Neural progenitor cell (in vitro differentiated cells): Measurements from ENCODE around the gene QRICH1. TPM values are rescaled to one million over a fixed set of nuclear protein-coding genes. Genes with fewer than 3 reads are reported as not detected.

Source experiments
- DNase-seq: peaks from one replicate; pipeline ENCODE4 v3.0.0-alpha.2; 2016; ENCODE audit warnings: low spot score
- H2AFZ ChIP-seq: fragments of 200-600 bp; sonication (generic); replicated peaks from 2 replicates; pipeline ENCODE4 v1.6.1; 2016; ENCODE audit warnings: antibody characterized with exemption
- H3F3A ChIP-seq: fragments of 200-600 bp; sonication (generic); 2 replicates; pipeline ENCODE4 v1.6.1; 2016; ENCODE audit warnings: antibody characterized with exemption, low read depth
- H3K27ac ChIP-seq: fragments of 200-600 bp; sonication (generic); 2 replicates; pipeline ENCODE4 v1.5.1; 2016; ENCODE audit warnings: mild to moderate bottlenecking
- H3K27me3 ChIP-seq: fragments of 200-600 bp; sonication (generic); 2 replicates; pipeline ENCODE4 v1.6.1; 2016; ENCODE audit warnings: mild to moderate bottlenecking, moderate library complexity
- H3K36me3 ChIP-seq: fragments of 200-600 bp; sonication (generic); 2 replicates; pipeline ENCODE4 v1.5.1; 2016
- H3K4me1 ChIP-seq: fragments of 200-600 bp; sonication (generic); 2 replicates; pipeline ENCODE4 v1.6.1; 2016; ENCODE audit warnings: mixed run types
- H3K4me2 ChIP-seq: fragments of 200-600 bp; sonication (generic); 2 replicates; pipeline ENCODE4 v1.6.1; 2016
- H3K4me3 ChIP-seq: fragments of 200-600 bp; sonication (generic); 2 replicates; pipeline ENCODE4 v1.5.1; 2016
- H3K79me2 ChIP-seq: fragments of 200-600 bp; sonication (generic); 2 replicates; pipeline ENCODE4 v1.6.1; 2016; ENCODE audit warnings: low read depth
- H3K9ac ChIP-seq: fragments of 200-600 bp; sonication (generic); 2 replicates; pipeline ENCODE4 v1.6.1; 2016
- H3K9me3 ChIP-seq: fragments of 200-600 bp; sonication (generic); 2 replicates; pipeline ENCODE4 v1.5.1; 2016; ENCODE audit warnings: low read depth
- H4K20me1 ChIP-seq: fragments of 200-600 bp; sonication (generic); 2 replicates; pipeline ENCODE4 v1.6.1; 2016; ENCODE audit warnings: low read depth
- H3K27ac Mint-ChIP-seq: 3 replicates; pipeline ENCODE4 v1.8.0; 2021; ENCODE audit warnings: mixed read lengths
- H3K27me3 Mint-ChIP-seq: 2 replicates; pipeline ENCODE4 v1.8.0; 2022; ENCODE audit warnings: low read depth, mild to moderate bottlenecking, inconsistent platforms, moderate library complexity, mixed read lengths; ENCODE audit not compliant: insufficient read depth
- H3K36me3 Mint-ChIP-seq: 3 replicates; pipeline ENCODE4 v1.8.0; 2021; ENCODE audit warnings: mixed read lengths
- H3K4me1 Mint-ChIP-seq: 3 replicates; pipeline ENCODE4 v1.8.0; 2021; ENCODE audit warnings: mixed read lengths
- H3K4me3 Mint-ChIP-seq: 3 replicates; pipeline ENCODE4 v1.8.0; 2021; ENCODE audit warnings: mild to moderate bottlenecking, moderate library complexity, mixed read lengths
- H3K9me3 Mint-ChIP-seq: 3 replicates; pipeline ENCODE4 v1.8.0; 2020; ENCODE audit warnings: mixed read lengths
- EZH2 ChIP-seq: fragments of 200-600 bp; sonication (generic); IDR thresholded peaks from 2 replicates; pipeline ENCODE4 v1.6.1; 2017; ENCODE audit warnings: antibody characterized with exemption, mild to moderate bottlenecking, moderate library complexity
- EZH2phosphoT487 ChIP-seq: fragments of 200-600 bp; sonication (generic); IDR thresholded peaks from 2 replicates; pipeline ENCODE4 v1.6.1; 2017; ENCODE audit warnings: antibody characterized with exemption
- microRNA counts: library from miRNA; unstranded; fragments of <30 nt; microRNA quantifications from one replicate; lab custom pipeline; 2016
- microRNA-seq: library from miRNA; unstranded; fragments of <30 nt; microRNA quantifications from one replicate; pipeline ENCODE4, GENCODE V29; 2016
- small RNA-seq: library from RNA; depleted of rRNA; stranded (forward); fragments of <200 nt; gene quantifications from one replicate; pipeline ENCODE3, GENCODE V24; 2015
- total RNA-seq: library from RNA; depleted of rRNA; stranded (reverse); fragments of >200 nt; gene quantifications from 2 replicates; pipeline ENCODE4 v1.2.3, GENCODE V29; 2015; ENCODE audit warnings: low replicate concordance
- TF ChIP-seq, protein P1 (sequence below): fragments of 200-600 bp; sonication (generic); IDR thresholded peaks from 2 replicates; pipeline ENCODE4 v1.5.1; 2017; ENCODE audit warnings: antibody characterized with exemption, mild to moderate bottlenecking

The QRICH1 gene
- total RNA-seq, 1 donor from 2014 or later = 167 TPM

DNA sequence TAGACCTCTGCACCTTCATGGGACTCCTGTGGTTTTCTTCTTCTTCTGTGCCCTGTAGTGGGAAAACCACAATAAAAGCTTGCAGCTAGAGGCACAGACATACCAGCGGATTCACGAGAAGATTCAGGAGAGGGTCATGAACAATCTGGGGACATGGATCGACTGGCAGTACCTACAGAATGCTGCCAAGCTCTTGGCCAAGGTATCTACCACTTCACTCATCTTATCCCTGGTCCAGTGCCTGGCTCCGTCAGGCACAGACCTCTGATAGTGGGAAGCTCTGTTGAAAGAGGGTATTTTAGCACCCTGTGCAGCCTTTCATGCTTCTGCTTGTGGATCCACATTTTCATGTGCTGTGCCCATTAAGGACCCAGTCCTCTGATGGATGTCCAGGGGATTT is 113.6 kb downstream of the QRICH1 start:
- no peaks in the 10 kb centered on the region for H3K9me3 ChIP-seq
- H3K4me1 ChIP-seq = no peaks in the 10 kb centered on the region
- peaks cover 3% of the 10 kb centered on the region for H4K20me1 ChIP-seq
- H3K4me1 Mint-ChIP-seq = no peaks in the 10 kb centered on the region
- no peak overlapping the region for H3K9ac ChIP-seq
- H3K4me3 Mint-ChIP-seq = no peak overlapping the region
- no peaks in the 10 kb centered on the region for H3K27me3 ChIP-seq
- H2AFZ ChIP-seq = no peak overlapping the region
- H3K79me2 ChIP-seq = no peaks in the 10 kb centered on the region
- H3K4me2 ChIP-seq = no peak overlapping the region
- no peak overlapping the region for H3K27ac Mint-ChIP-seq
- DNase-seq = no peak
- H3K27ac ChIP-seq = no peak overlapping the region
- peaks cover 21% of the 10 kb centered on the region for H3K36me3 Mint-ChIP-seq
- no peaks in the 10 kb centered on the region for H3K36me3 ChIP-seq
- H3K4me3 ChIP-seq = no peak overlapping the region
- H3K9me3 Mint-ChIP-seq = no peaks in the 10 kb centered on the region
- TF ChIP-seq, protein P1, sequence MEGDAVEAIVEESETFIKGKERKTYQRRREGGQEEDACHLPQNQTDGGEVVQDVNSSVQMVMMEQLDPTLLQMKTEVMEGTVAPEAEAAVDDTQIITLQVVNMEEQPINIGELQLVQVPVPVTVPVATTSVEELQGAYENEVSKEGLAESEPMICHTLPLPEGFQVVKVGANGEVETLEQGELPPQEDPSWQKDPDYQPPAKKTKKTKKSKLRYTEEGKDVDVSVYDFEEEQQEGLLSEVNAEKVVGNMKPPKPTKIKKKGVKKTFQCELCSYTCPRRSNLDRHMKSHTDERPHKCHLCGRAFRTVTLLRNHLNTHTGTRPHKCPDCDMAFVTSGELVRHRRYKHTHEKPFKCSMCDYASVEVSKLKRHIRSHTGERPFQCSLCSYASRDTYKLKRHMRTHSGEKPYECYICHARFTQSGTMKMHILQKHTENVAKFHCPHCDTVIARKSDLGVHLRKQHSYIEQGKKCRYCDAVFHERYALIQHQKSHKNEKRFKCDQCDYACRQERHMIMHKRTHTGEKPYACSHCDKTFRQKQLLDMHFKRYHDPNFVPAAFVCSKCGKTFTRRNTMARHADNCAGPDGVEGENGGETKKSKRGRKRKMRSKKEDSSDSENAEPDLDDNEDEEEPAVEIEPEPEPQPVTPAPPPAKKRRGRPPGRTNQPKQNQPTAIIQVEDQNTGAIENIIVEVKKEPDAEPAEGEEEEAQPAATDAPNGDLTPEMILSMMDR = no peak
- TF ChIP-seq EZH2 (no peak), EZH2phosphoT487 (no peak)
- H3K27me3 Mint-ChIP-seq = peaks cover 6% of the 10 kb centered on the region
- no peaks in the 10 kb centered on the region for H3F3A ChIP-seq

MicroRNA genes within 50 kb of the gene (microRNA counts, 767-probe panel; counts per million panel counts)
- microRNA hsa-miR-191-5p (lab: Ali Mortazavi, UCI) = 11,672 counts per million, percentile 98 among the panel's probes with 10 or more counts
- microRNA hsa-miR-425-5p (lab: Ali Mortazavi, UCI) = 460 counts per million, percentile 90 among the panel's probes with 10 or more counts

Small RNA genes lying within 50 kb of the gene (microRNA-seq; reads per million reads assigned to microRNA genes)
- 3,381 reads per million, percentile 97 among the genes with 10 or more reads in this experiment for gene MIR191
- 897 reads per million, percentile 93 among the genes with 10 or more reads in this experiment for gene MIR425
- not detected for gene MIR6890

Small RNA genes lying within 50 kb of the gene (small RNA-seq; reads per million reads assigned to genes)
- 1,389 reads per million, percentile 99 among the genes with 10 or more reads in this experiment for gene MIR191
- gene MIR425 = 11.5 reads per million, percentile 96 among the genes with 10 or more reads in this experiment
- not detected for gene RN7SL182P

Other genes starting within 250 kb of the QRICH1 start
- 21.6 and 25.0 TPM in 2 replicates for gene PRKAR2A, start 246.2 kb downstream of the QRICH1 start, total RNA-seq
- 4.3 and 12.5 TPM in 2 replicates for gene SLC25A20, start 195.2 kb downstream of the QRICH1 start, total RNA-seq
- 81.6 and 101 TPM in 2 replicates for gene ARIH2, start 175.2 kb downstream of the QRICH1 start, total RNA-seq
- gene P4HTM, start 103.8 kb downstream of the QRICH1 start, total RNA-seq = 15.3 and 34.6 TPM in 2 replicates
- 131 and 215 TPM in 2 replicates for gene WDR6, start 86.7 kb downstream of the QRICH1 start, total RNA-seq
- gene DALRD3, start 75.5 kb downstream of the QRICH1 start, total RNA-seq = 32.9 and 57.4 TPM in 2 replicates
- gene NDUFAF3, start 72.0 kb downstream of the QRICH1 start, total RNA-seq = 26.2 and 36.8 TPM in 2 replicates
- 271 and 313 TPM in 2 replicates for gene IMPDH2, start 64.7 kb downstream of the QRICH1 start, total RNA-seq
- gene QARS1, start 10.7 kb upstream of the QRICH1 start, total RNA-seq = 240 and 347 TPM in 2 replicates
- gene USP19, start 26.8 kb upstream of the QRICH1 start, total RNA-seq = 36.0 and 60.6 TPM in 2 replicates
- gene LAMB2, start 39.0 kb upstream of the QRICH1 start, total RNA-seq = 75.4 and 137 TPM in 2 replicates
- gene CCDC71, start 72.3 kb upstream of the QRICH1 start, total RNA-seq = 18.8 and 41.9 TPM in 2 replicates
- gene KLHDC8B, start 77.5 kb upstream of the QRICH1 start, total RNA-seq = 14.8 and 45.1 TPM in 2 replicates
- gene C3orf62, start 183.2 kb upstream of the QRICH1 start, total RNA-seq = 3.0 and 3.4 TPM in 2 replicates
- 17.7 and 21.0 TPM in 2 replicates for gene USP4, start 246.0 kb upstream of the QRICH1 start, total RNA-seq